B cell (primary cell): ENCODE data around the gene ZNF787. TPM values are rescaled to one million over a fixed set of nuclear protein-coding genes. Genes with fewer than 3 reads are reported as not detected.

ENCODE experiments used
- ATAC-seq: fragments of 200-7000 bp; cut with Tn5 transposase; one replicate; pipeline ENCODE4 v1.10.0; 2021; ENCODE audit warnings: low read depth, mild to moderate bottlenecking, moderate number of reproducible peaks, moderate library complexity
- CTCF ChIA-PET: fragments of 350-600 bp; sonication (Branson Sonifier 250); formaldehyde crosslinking; loops from one replicate; lab custom pipeline; 2021; ENCODE audit warnings: antibody characterized with exemption, inconsistent platforms; lab: Charles Lee
- POLR2A ChIA-PET: fragments of 350-600 bp; sonication (Branson Sonifier 250); formaldehyde crosslinking; loops from one replicate; lab custom pipeline; 2021; ENCODE audit warnings: antibody characterized with exemption; lab: Charles Lee
- DNase-seq: peaks from one replicate; pipeline ENCODE4 v3.0.0; 2013
- H2AFZ ChIP-seq: 2 replicates; pipeline ENCODE4 v1.6.1; 2012; ENCODE audit warnings: mild to moderate bottlenecking, low read depth, low read length; ENCODE audit not compliant: insufficient read depth, poor library complexity, severe bottlenecking
- H3K27ac ChIP-seq, 2 donors: 1 replicate in 1 of 2; 2 replicates in 1 of 2; pipeline ENCODE4 v1.5.1; 2012 to 2013; ENCODE audit warnings: low read length in 2 of 2, mild to moderate bottlenecking in 2 of 2, moderate library complexity in 1 of 2
- H3K27me3 ChIP-seq, 4 experiments: fragments of 200-600 bp in 1 of 4; sonication (generic) in 1 of 4; replicated peaks in 1 of 4; 1 replicate in 2 of 4; 2 replicates in 2 of 4; pipeline versions ENCODE4 v1.6.1 to v1.7.0; 2013 to 2016; ENCODE audit warnings: low read length in 3 of 4, mild to moderate bottlenecking in 2 of 4, mixed read lengths in 1 of 4, moderate library complexity in 1 of 4; ENCODE audit not compliant: insufficient read depth in 4 of 4, control insufficient read depth in 3 of 4; ENCODE audit errors: control extremely low read depth in 1 of 4
- H3K36me3 ChIP-seq, 2 experiments: replicated peaks in 1 of 2; 1 replicate in 1 of 2; 2 replicates in 1 of 2; pipeline versions ENCODE4 v1.6.1 to v1.7.1; 2013; ENCODE audit warnings: low read length in 1 of 2; ENCODE audit not compliant: insufficient read depth in 2 of 2, control insufficient read depth in 1 of 2; ENCODE audit errors: control extremely low read depth in 1 of 2, extremely low read depth in 1 of 2
- H3K4me1 ChIP-seq, 2 donors: fragments of 200-600 bp in 1 of 2; sonication (generic) in 1 of 2; 1 replicate in 1 of 2; 2 replicates in 1 of 2; pipeline versions ENCODE4 v1.5.1 to v1.6.1; 2013 to 2017; ENCODE audit warnings: low read length in 2 of 2; ENCODE audit not compliant: control insufficient read depth in 2 of 2, insufficient read depth in 2 of 2
- H3K4me2 ChIP-seq: replicated peaks from 2 replicates; pipeline ENCODE3; 2012; ENCODE audit warnings: mild to moderate bottlenecking, low read depth, low read length; ENCODE audit not compliant: poor library complexity, severe bottlenecking
- H3K4me3 ChIP-seq, 5 experiments: fragments of 200-600 bp in 1 of 5; sonication (generic) in 1 of 5; 1 replicate in 3 of 5; 2 replicates in 2 of 5; pipeline versions ENCODE4 v1.5.1 to v1.7.0; 2011 to 2016; ENCODE audit warnings: low read length in 4 of 5, mild to moderate bottlenecking in 4 of 5, low read depth in 2 of 5, control low read depth in 1 of 5, moderate library complexity in 1 of 5; ENCODE audit not compliant: insufficient read depth in 1 of 5; ENCODE audit errors: control extremely low read depth in 1 of 5, extremely low read depth in 1 of 5
- H3K79me2 ChIP-seq: fragments of 200-600 bp; sonication (generic); one replicate; pipeline ENCODE4 v1.6.0; 2016; ENCODE audit warnings: low read length; ENCODE audit not compliant: control insufficient read depth, insufficient read depth
- H3K9ac ChIP-seq: fragments of 200-600 bp; sonication (generic); 2 replicates; pipeline ENCODE4 v1.6.1; 2017; ENCODE audit warnings: mild to moderate bottlenecking, low read length, moderate library complexity
- H3K9me3 ChIP-seq, 3 donors: one replicate each; pipeline versions ENCODE4 v1.6.1 to v1.7.1; 2013; ENCODE audit warnings: low read length in 2 of 3; ENCODE audit not compliant: control insufficient read depth in 2 of 3, insufficient read depth in 1 of 3; ENCODE audit errors: control extremely low read depth in 1 of 3
- H4K20me1 ChIP-seq: 2 replicates; pipeline ENCODE4 v1.6.0; 2012; ENCODE audit warnings: mild to moderate bottlenecking, low read length; ENCODE audit not compliant: insufficient read depth, control insufficient read depth, poor library complexity, severe bottlenecking
- H3K27ac Mint-ChIP-seq: one replicate; pipeline ENCODE4 v1.8.0; 2021; ENCODE audit warnings: mixed read lengths
- H3K27me3 Mint-ChIP-seq: one replicate; pipeline ENCODE4 v1.8.0; 2021; ENCODE audit warnings: mixed read lengths
- H3K4me1 Mint-ChIP-seq: one replicate; pipeline ENCODE4 v1.8.0; 2021; ENCODE audit warnings: mixed read lengths
- H3K4me3 Mint-ChIP-seq: one replicate; pipeline ENCODE4 v1.8.0; 2021; ENCODE audit warnings: mixed read lengths
- H3K9me3 Mint-ChIP-seq: one replicate; pipeline ENCODE4 v1.8.0; 2022; ENCODE audit warnings: mixed read lengths; ENCODE audit not compliant: insufficient read depth
- CTCF ChIP-seq: fragments of 200-600 bp; IDR thresholded peaks from one replicate; pipeline ENCODE4 v1.8.0; 2022; ENCODE audit warnings: antibody characterized with exemption, mild to moderate bottlenecking
- EZH2 ChIP-seq: IDR thresholded peaks from 2 replicates; pipeline ENCODE4 v1.6.1; 2012; ENCODE audit warnings: borderline replicate concordance, low read depth, mild to moderate bottlenecking, moderate library complexity, low read length; ENCODE audit not compliant: insufficient read depth, poor library complexity, severe bottlenecking
- WGBS: methylation state at CpG from one replicate; pipeline ENCODE4 v1.1.5; 2013; ENCODE audit warnings: missing lambda C conversion rate; ENCODE audit not compliant: insufficient coverage; 5-methylcytosine and 5-hydroxymethylcytosine counted together
- intact Hi-C: fragments of 100-400 bp; cut with micrococcal nuclease; formaldehyde crosslinking; loops from one replicate; pipeline ENCODE4 v1.10.0; 2022
- polyA plus RNA-seq: library from polyadenylated mRNA; depleted of rRNA; stranded (reverse); fragments of >200 nt; gene quantifications from 2 replicates; pipeline ENCODE4 v1.2.3, GENCODE V29; 2012
- total RNA-seq, 2 donors: library from RNA; stranded (reverse); fragments of 120-200 nt in 1 of 2; gene quantifications; 1 replicate in 1 of 2; 2 replicates in 1 of 2; pipeline versions ENCODE4 v1.2.3 to v1.2.4, GENCODE V29; 2013 to 2022

The ZNF787 gene
- total and polyA plus RNA-seq, 2 donors (not counting 1 experiment from before 2014, with no cell fraction given): 19.6 to 47.9 TPM

GRCh38 chr19:56115490-56115889 lies 5.6 kb downstream of the ZNF787 start:
- Mint-ChIP-seq H3K27ac (peak overlapping the region; percentile 37), H3K4me3 (peak overlapping the region; percentile 16), H3K27me3 (no peaks in the 10 kb centered on the region), H3K4me1 (peaks cover 81% of the 10 kb centered on the region), H3K9me3 (no peaks in the 10 kb centered on the region)
- peaks cover 58 to 72% of the 10 kb centered on the region in 2 donors for H3K4me1 ChIP-seq
- peaks cover 0 to 18% of the 10 kb centered on the region in 2 experiments for H3K36me3 ChIP-seq
- H3K79me2 ChIP-seq: peaks cover 100% of the 10 kb centered on the region
- no peak overlapping the region for H2AFZ ChIP-seq
- no peaks in the 10 kb centered on the region for H3K27me3 ChIP-seq
- peaks cover 85% of the 10 kb centered on the region for H4K20me1 ChIP-seq
- no peaks in the 10 kb centered on the region for H3K9me3 ChIP-seq
- no peak for ATAC-seq
- H3K27ac ChIP-seq: no peak overlapping the region
- no peak overlapping the region for H3K4me2 ChIP-seq
- no peak overlapping the region for H3K9ac ChIP-seq
- 99% methylated on average over 16 of the region's 21 CpGs for WGBS
- TF ChIP-seq CTCF (no peak), EZH2 (no peak)
- intact Hi-C loops: no loop called here
- POLR2A ChIA-PET: no interaction called here
- CTCF ChIA-PET: no interaction called here
- no peak for DNase-seq
- H3K4me3 ChIP-seq: no peak overlapping the region

- peaks cover 61 to 73% of the 10 kb centered on the region in 2 donors for H3K4me1 ChIP-seq
- TF ChIP-seq EZH2 (no peak), CTCF (no peak)
- intact Hi-C loops: no loop called here
- peak overlapping the region; percentile 85 for H3K4me2 ChIP-seq
- 89% methylated on average over 7 of the region's 10 CpGs for WGBS
- no peak for DNase-seq
- Mint-ChIP-seq H3K4me3 (peak overlapping the region; percentile 64), H3K4me1 (peaks cover 81% of the 10 kb centered on the region), H3K9me3 (no peaks in the 10 kb centered on the region), H3K27ac (peak overlapping the region; percentile 83), H3K27me3 (no peaks in the 10 kb centered on the region)
- CTCF ChIA-PET: no interaction called here
- peak overlapping the region in 1 of 2 donors; percentile 73 for H3K27ac ChIP-seq
- H4K20me1 ChIP-seq: peaks cover 79% of the 10 kb centered on the region
- no peak overlapping the region for H3K4me3 ChIP-seq
- ATAC-seq: no peak
- H3K27me3 ChIP-seq: no peaks in the 10 kb centered on the region
- POLR2A ChIA-PET: no interaction called here
- H3K9ac ChIP-seq: no peak overlapping the region
- peaks cover 0 to 18% of the 10 kb centered on the region in 2 experiments for H3K36me3 ChIP-seq
- peaks cover 100% of the 10 kb centered on the region for H3K79me2 ChIP-seq
- H2AFZ ChIP-seq: no peak overlapping the region
- H3K9me3 ChIP-seq: no peaks in the 10 kb centered on the region
These were observed 6.4 kb downstream of the ZNF787 start for GRCh38 chr19:56114778-56115110.
